DND-41 (cell line): ENCODE results near the gene UCN3.

ENCODE experiments used
- CTCF ChIP-seq: IDR thresholded peaks from 2 replicates; pipeline ENCODE4 v1.5.1; 2012; ENCODE audit warnings: borderline replicate concordance, low read length, moderate library complexity, mild to moderate bottlenecking; ENCODE audit not compliant: poor library complexity, severe bottlenecking; ENCODE audit errors: extremely low read depth
- EZH2 ChIP-seq: IDR thresholded peaks from 3 replicates; pipeline ENCODE4 v1.6.1; 2012; ENCODE audit warnings: borderline replicate concordance, low read depth, mild to moderate bottlenecking, moderate library complexity, low read length, inconsistent platforms; ENCODE audit not compliant: severe bottlenecking

- TF ChIP-seq EZH2 (no peak), CTCF (no peak)
Observed at GRCh38 chr10:5413012-5413938, 48.5 kb downstream of the UCN3 start.
